B cell (primary cell): ENCODE measurements around the gene KLHL3.

ENCODE experiments used
- EZH2 ChIP-seq: IDR thresholded peaks from 2 replicates; pipeline ENCODE4 v1.6.1; 2012; ENCODE audit warnings: borderline replicate concordance, low read depth, mild to moderate bottlenecking, moderate library complexity, low read length; ENCODE audit not compliant: insufficient read depth, poor library complexity, severe bottlenecking
- TF ChIP-seq, protein P1 (sequence below): fragments of 200-600 bp; IDR thresholded peaks from one replicate; pipeline ENCODE4 v1.8.0; 2022; ENCODE audit warnings: antibody characterized with exemption, mild to moderate bottlenecking

DNA sequence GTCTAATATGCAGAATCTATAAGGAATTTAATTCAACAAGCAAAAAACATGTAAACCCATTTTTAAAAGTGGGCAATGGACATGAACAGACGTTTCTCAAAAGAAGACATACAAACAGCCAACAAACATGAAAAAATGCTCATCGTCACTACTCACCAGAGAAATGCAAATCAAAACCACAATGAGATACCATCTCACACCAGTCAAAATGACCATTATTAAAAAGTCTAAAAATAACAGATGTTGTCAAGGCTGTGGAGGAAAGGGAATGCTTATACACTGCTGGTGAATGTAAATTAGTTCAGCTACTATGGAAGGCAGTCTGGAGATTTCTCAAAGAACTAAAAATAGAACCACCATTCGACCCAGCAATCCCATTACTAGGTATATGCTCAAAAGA is 3.1 kb upstream of the KLHL3 start:
- TF ChIP-seq, protein P1, sequence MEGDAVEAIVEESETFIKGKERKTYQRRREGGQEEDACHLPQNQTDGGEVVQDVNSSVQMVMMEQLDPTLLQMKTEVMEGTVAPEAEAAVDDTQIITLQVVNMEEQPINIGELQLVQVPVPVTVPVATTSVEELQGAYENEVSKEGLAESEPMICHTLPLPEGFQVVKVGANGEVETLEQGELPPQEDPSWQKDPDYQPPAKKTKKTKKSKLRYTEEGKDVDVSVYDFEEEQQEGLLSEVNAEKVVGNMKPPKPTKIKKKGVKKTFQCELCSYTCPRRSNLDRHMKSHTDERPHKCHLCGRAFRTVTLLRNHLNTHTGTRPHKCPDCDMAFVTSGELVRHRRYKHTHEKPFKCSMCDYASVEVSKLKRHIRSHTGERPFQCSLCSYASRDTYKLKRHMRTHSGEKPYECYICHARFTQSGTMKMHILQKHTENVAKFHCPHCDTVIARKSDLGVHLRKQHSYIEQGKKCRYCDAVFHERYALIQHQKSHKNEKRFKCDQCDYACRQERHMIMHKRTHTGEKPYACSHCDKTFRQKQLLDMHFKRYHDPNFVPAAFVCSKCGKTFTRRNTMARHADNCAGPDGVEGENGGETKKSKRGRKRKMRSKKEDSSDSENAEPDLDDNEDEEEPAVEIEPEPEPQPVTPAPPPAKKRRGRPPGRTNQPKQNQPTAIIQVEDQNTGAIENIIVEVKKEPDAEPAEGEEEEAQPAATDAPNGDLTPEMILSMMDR: no peak
- no peak for TF ChIP-seq EZH2
